GM12873 (cell line): ENCODE data around the gene SF3B5.

Experiments used
- CTCF ChIP-seq: IDR thresholded peaks from 2 replicates; pipeline ENCODE4 v1.5.1; 2012; ENCODE audit warnings: low read depth, mild to moderate bottlenecking, moderate library complexity, low read length, control low read depth; ENCODE audit not compliant: insufficient read depth; ENCODE audit errors: missing control alignments

Gene SF3B5

GRCh38 chr6:144090384-144090783, 5.0 kb downstream of the SF3B5 start:
- no peak for TF ChIP-seq CTCF

GRCh38 chr6:144087789-144088426, 7.5 kb downstream of the SF3B5 start:
- no peak for TF ChIP-seq CTCF

- no peak for TF ChIP-seq CTCF
Measured at GRCh38 chr6:144086959-144087358, 8.4 kb downstream of the SF3B5 start.

- TF ChIP-seq CTCF: no peak
Measured at GRCh38 chr6:144083172-144083571, 12.2 kb downstream of the SF3B5 start.

- TF ChIP-seq CTCF: no peak
Measured at GRCh38 chr6:144077871-144078270, 17.5 kb downstream of the SF3B5 start.

- no peak for TF ChIP-seq CTCF
Measured at GRCh38 chr6:144075875-144076274, 19.5 kb downstream of the SF3B5 start.

- no peak for TF ChIP-seq CTCF
Measured at GRCh38 chr6:144075187-144075586, 20.2 kb downstream of the SF3B5 start.
